CD14-positive monocyte (primary cell): ENCODE data around the gene GNPTG. TPM values are rescaled to one million over a fixed set of nuclear protein-coding genes. Genes with fewer than 3 reads are reported as not detected.

Experiments used
- DNase-seq, 3 donors: peaks; one replicate each; pipeline ENCODE4 v3.0.0-alpha.2; 2011 to 2022
- H2AFZ ChIP-seq: 2 replicates; pipeline ENCODE4 v1.6.0; 2012; ENCODE audit warnings: mild to moderate bottlenecking, low read depth, low read length, inconsistent platforms; ENCODE audit not compliant: insufficient read depth, poor library complexity, severe bottlenecking
- H3K27ac ChIP-seq, 2 donors: 1 replicate in 1 of 2; 2 replicates in 1 of 2; pipeline ENCODE4 v1.5.1; 2012 to 2013; ENCODE audit warnings: low read length in 2 of 2, control low read depth in 1 of 2, inconsistent platforms in 1 of 2, low read depth in 1 of 2, mild to moderate bottlenecking in 1 of 2
- H3K27me3 ChIP-seq, 2 donors: one replicate each; pipeline versions ENCODE4 v1.6.0 to v1.6.1; 2011 to 2013; ENCODE audit warnings: low read length in 2 of 2; ENCODE audit not compliant: control insufficient read depth in 2 of 2, insufficient read depth in 2 of 2
- H3K36me3 ChIP-seq, 2 donors: replicated peaks in 1 of 2; 1 replicate in 1 of 2; 2 replicates in 1 of 2; pipeline versions ENCODE4 v1.5.1 to v1.6.1; 2012 to 2013; ENCODE audit warnings: low read length in 2 of 2, control low read depth in 1 of 2, inconsistent platforms in 1 of 2, mild to moderate bottlenecking in 1 of 2; ENCODE audit not compliant: insufficient read depth in 2 of 2, control insufficient read depth in 1 of 2
- H3K4me1 ChIP-seq, 2 donors: 1 replicate in 1 of 2; 2 replicates in 1 of 2; pipeline versions ENCODE4 v1.5.1 to v1.6.1; 2012 to 2013; ENCODE audit warnings: low read length in 2 of 2, control low read depth in 1 of 2, inconsistent platforms in 1 of 2, mild to moderate bottlenecking in 1 of 2, moderate library complexity in 1 of 2; ENCODE audit not compliant: insufficient read depth in 2 of 2, control insufficient read depth in 1 of 2
- H3K4me2 ChIP-seq: replicated peaks from 2 replicates; pipeline ENCODE3; 2012; ENCODE audit warnings: low read length, moderate library complexity, mild to moderate bottlenecking; ENCODE audit not compliant: poor library complexity, severe bottlenecking; ENCODE audit errors: extremely low read depth
- H3K4me3 ChIP-seq, 3 experiments: fragments of 200-600 bp in 1 of 3; sonication (generic) in 1 of 3; replicated peaks in 1 of 3; 1 replicate in 2 of 3; 2 replicates in 1 of 3; pipeline ENCODE4 v1.5.1; 2011 to 2013; ENCODE audit warnings: low read length in 3 of 3, mild to moderate bottlenecking in 3 of 3, control low read depth in 2 of 3, low read depth in 2 of 3, inconsistent platforms in 1 of 3, moderate library complexity in 1 of 3
- H3K79me2 ChIP-seq: 2 replicates; pipeline ENCODE4 v1.6.0; 2012; ENCODE audit warnings: mild to moderate bottlenecking, control low read depth, inconsistent platforms, low read length, moderate library complexity; ENCODE audit not compliant: insufficient read depth
- H3K9ac ChIP-seq: 2 replicates; pipeline ENCODE4 v1.6.0; 2017; ENCODE audit warnings: low read length, mild to moderate bottlenecking; ENCODE audit not compliant: insufficient read depth, poor library complexity, severe bottlenecking
- H3K9me3 ChIP-seq, 2 donors: replicated peaks in 1 of 2; 1 replicate in 1 of 2; 2 replicates in 1 of 2; pipeline versions ENCODE4 v1.5.1 to v1.6.1; 2012 to 2013; ENCODE audit warnings: low read length in 2 of 2, control low read depth in 1 of 2; ENCODE audit not compliant: control insufficient read depth in 1 of 2, insufficient read depth in 1 of 2
- H4K20me1 ChIP-seq: 2 replicates; pipeline ENCODE4 v1.6.0; 2012; ENCODE audit warnings: mild to moderate bottlenecking, low read length, control low read depth, moderate library complexity; ENCODE audit not compliant: insufficient read depth
- H3K27ac Mint-ChIP-seq, 7 donors: one replicate each; pipeline ENCODE4 v1.8.0; 2020; ENCODE audit warnings: mild to moderate bottlenecking in 7 of 7, mixed read lengths in 7 of 7, moderate library complexity in 6 of 7, inconsistent platforms in 2 of 7
- H3K27me3 Mint-ChIP-seq, 3 donors: one replicate each; pipeline ENCODE4 v1.8.0; 2021 to 2022; ENCODE audit warnings: low read depth in 3 of 3, mild to moderate bottlenecking in 3 of 3, mixed read lengths in 3 of 3, moderate library complexity in 3 of 3, inconsistent platforms in 1 of 3
- H3K36me3 Mint-ChIP-seq, 2 donors: one replicate each; pipeline ENCODE4 v1.8.0; 2020; ENCODE audit warnings: mixed read lengths in 2 of 2, inconsistent platforms in 1 of 2, mild to moderate bottlenecking in 1 of 2
- H3K4me1 Mint-ChIP-seq: one replicate; pipeline ENCODE4 v1.8.0; 2020; ENCODE audit warnings: mild to moderate bottlenecking, mixed read lengths
- H3K4me3 Mint-ChIP-seq, 2 donors: one replicate each; pipeline ENCODE4 v1.8.0; 2020; ENCODE audit warnings: mild to moderate bottlenecking in 2 of 2, mixed read lengths in 2 of 2, moderate library complexity in 1 of 2
- H3K9me3 Mint-ChIP-seq, 7 donors: one replicate each; pipeline ENCODE4 v1.8.0; 2020 to 2022; ENCODE audit warnings: mixed read lengths in 7 of 7, mild to moderate bottlenecking in 6 of 7, moderate library complexity in 6 of 7, inconsistent platforms in 2 of 7
- WGBS: methylation state at CpG from one replicate; pipeline ENCODE4 v1.1.5; 2013; ENCODE audit warnings: missing lambda C conversion rate; ENCODE audit not compliant: insufficient coverage; 5-methylcytosine and 5-hydroxymethylcytosine counted together
- intact Hi-C, 2 donors: fragments of 100-400 bp; cut with micrococcal nuclease; formaldehyde crosslinking; loops; one replicate each; pipeline versions ENCODE4 v1.15.0 to v1.15.1; 2023
- polyA plus RNA-seq, 3 donors: library from polyadenylated mRNA; depleted of rRNA in 1 of 3; unstranded in 2 of 3; stranded (reverse) in 1 of 3; fragments of 300-500 nt in 2 of 3; fragments of >200 nt in 1 of 3; fragmentation: Illumina TruSeq in 2 of 3; gene quantifications; 1 replicate in 2 of 3; 2 replicates in 1 of 3; pipeline ENCODE4 v1.2.3, GENCODE V29; 2012 to 2021
- TF ChIP-seq, protein P1 (sequence below): fragments of 200-600 bp; IDR thresholded peaks from one replicate; pipeline ENCODE4 v1.8.0; 2022; ENCODE audit warnings: antibody characterized with exemption, mild to moderate bottlenecking

Gene GNPTG
- polyA plus RNA-seq, 3 donors, result 74.7 to 130 (median 82.5) TPM

DNA sequence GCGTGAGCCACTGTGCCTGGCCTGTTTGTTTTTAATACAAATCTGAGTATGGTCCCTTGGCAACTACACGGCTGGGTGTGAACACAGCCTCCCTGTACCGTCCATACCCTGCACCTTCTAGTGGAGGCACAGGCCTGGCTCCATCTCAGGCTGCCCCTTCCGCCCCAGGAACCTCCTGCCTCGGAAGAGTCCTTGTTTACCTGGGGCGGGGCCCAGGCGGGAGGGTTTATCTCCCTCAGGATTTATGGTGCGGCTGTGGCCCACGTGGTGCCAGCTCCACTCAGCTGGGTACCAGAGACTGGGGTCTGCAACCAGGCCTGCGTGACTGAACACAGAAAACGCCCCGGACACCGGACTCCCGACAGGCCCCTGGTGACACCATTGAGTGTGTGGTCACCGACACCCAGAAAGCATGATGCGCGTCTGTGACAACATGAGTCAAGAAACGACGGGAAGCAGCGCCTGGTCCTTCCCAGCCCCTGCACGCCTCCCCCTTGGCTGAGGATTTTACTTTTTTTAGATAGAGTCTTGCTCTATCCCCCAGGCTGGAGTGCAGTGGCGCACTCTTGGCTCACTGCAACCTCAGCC is 43.8 kb downstream of the GNPTG start:
- TF ChIP-seq, protein P1, sequence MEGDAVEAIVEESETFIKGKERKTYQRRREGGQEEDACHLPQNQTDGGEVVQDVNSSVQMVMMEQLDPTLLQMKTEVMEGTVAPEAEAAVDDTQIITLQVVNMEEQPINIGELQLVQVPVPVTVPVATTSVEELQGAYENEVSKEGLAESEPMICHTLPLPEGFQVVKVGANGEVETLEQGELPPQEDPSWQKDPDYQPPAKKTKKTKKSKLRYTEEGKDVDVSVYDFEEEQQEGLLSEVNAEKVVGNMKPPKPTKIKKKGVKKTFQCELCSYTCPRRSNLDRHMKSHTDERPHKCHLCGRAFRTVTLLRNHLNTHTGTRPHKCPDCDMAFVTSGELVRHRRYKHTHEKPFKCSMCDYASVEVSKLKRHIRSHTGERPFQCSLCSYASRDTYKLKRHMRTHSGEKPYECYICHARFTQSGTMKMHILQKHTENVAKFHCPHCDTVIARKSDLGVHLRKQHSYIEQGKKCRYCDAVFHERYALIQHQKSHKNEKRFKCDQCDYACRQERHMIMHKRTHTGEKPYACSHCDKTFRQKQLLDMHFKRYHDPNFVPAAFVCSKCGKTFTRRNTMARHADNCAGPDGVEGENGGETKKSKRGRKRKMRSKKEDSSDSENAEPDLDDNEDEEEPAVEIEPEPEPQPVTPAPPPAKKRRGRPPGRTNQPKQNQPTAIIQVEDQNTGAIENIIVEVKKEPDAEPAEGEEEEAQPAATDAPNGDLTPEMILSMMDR, result no peak
- Histone ChIP-seq H3K27ac (no peak overlapping the region), H3K4me2 (no peak overlapping the region), H3K79me2 (no peaks in the 10 kb centered on the region), H3K4me3 (no peak overlapping the region), H3K9ac (no peak overlapping the region), H3K4me1 (no peaks in the 10 kb centered on the region), H4K20me1 (peaks cover 34% of the 10 kb centered on the region), H3K36me3 (peaks cover 78 to 91% of the 10 kb centered on the region in 2 donors), H3K9me3 (no peaks in the 10 kb centered on the region), H2AFZ (no peak overlapping the region), H3K27me3 (no peaks in the 10 kb centered on the region)
- H3K4me3 Mint-ChIP-seq, result no peak overlapping the region
- H3K4me1 Mint-ChIP-seq, result no peaks in the 10 kb centered on the region
- H3K9me3 Mint-ChIP-seq, result no peaks in the 10 kb centered on the region
- no peak for DNase-seq
- 95% methylated on average over 21 of the region's 22 CpGs for WGBS
- peaks cover 0 to 3% (median 0%) of the 10 kb centered on the region in 3 donors for H3K27me3 Mint-ChIP-seq
- H3K36me3 Mint-ChIP-seq, result peaks cover 58 to 84% of the 10 kb centered on the region in 2 donors
- intact Hi-C loops, result no loop called here
- no peak overlapping the region for H3K27ac Mint-ChIP-seq

DNA sequence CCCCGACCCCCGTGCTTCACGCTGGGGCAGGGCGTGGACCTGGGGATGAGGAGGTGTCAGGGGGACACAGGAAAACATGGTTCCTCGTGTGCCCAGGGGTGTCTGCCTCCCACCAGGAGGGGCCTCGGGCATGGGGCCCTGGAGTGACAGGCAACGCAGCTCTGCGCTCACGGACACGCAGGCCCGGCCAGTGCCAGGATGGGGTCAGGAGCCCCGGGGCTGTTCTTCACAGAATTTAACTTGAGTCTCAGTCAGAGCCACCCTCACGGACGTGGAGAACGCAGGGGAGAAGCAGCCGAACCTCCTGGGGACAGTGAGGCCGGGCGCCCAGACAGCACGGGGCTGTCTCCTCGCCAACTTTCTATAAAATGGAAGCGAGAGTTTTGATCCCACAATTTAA is 46.0 kb downstream of the GNPTG start:
- no peak for DNase-seq
- no peak overlapping the region for H3K4me2 ChIP-seq
- intact Hi-C loops, result no loop called here
- peaks cover 75 to 92% of the 10 kb centered on the region in 2 donors for H3K36me3 ChIP-seq
- Mint-ChIP-seq H3K27me3 (peaks cover 0 to 3% (median 0%) of the 10 kb centered on the region in 3 donors), H3K9me3 (no peaks in the 10 kb centered on the region), H3K36me3 (peaks cover 61 to 84% of the 10 kb centered on the region in 2 donors), H3K4me3 (no peak overlapping the region), H3K27ac (no peak overlapping the region), H3K4me1 (no peaks in the 10 kb centered on the region)
- TF ChIP-seq, protein P1, result no peak
- H3K27ac ChIP-seq, result no peak overlapping the region
- H3K79me2 ChIP-seq, result no peaks in the 10 kb centered on the region
- WGBS, result 96% methylated on average over 13 of the region's 21 CpGs
- H3K9ac ChIP-seq, result no peak overlapping the region
- no peak overlapping the region for H2AFZ ChIP-seq
- no peaks in the 10 kb centered on the region for H3K27me3 ChIP-seq
- peaks cover 54% of the 10 kb centered on the region for H4K20me1 ChIP-seq
- H3K4me1 ChIP-seq, result no peaks in the 10 kb centered on the region
- H3K4me3 ChIP-seq, result no peak overlapping the region
- H3K9me3 ChIP-seq, result no peaks in the 10 kb centered on the region
